C4-2B (cell line): ENCODE results near the gene TEX29.

Experiments
- H3K27ac ChIP-seq: fragments of 450-650 bp; 2 replicates; pipeline ENCODE4 v1.5.1; 2017
- CTCF ChIP-seq: fragments of 450-650 bp; conservative IDR thresholded peaks from 2 replicates; pipeline ENCODE4 v1.5.1; 2017; ENCODE audit warnings: mild to moderate bottlenecking
- ZFX ChIP-seq: fragments of 450-650 bp; IDR thresholded peaks from 2 replicates; pipeline ENCODE4 v1.6.1; 2017

Gene TEX29

GRCh38 chr13:111385183-111385857 is 64.9 kb downstream of the TEX29 start:
- TF ChIP-seq ZFX (no peak), CTCF (no peak)
- no peak overlapping the region for H3K27ac ChIP-seq

GRCh38 chr13:111387026-111387871 is 66.8 kb downstream of the TEX29 start:
- no peak overlapping the region for H3K27ac ChIP-seq
- TF ChIP-seq ZFX (no peak), CTCF (no peak)

GRCh38 chr13:111387945-111388600 is 67.6 kb downstream of the TEX29 start:
- H3K27ac ChIP-seq, result no peak overlapping the region
- TF ChIP-seq ZFX, result no peak
- no peak for TF ChIP-seq CTCF

- TF ChIP-seq ZFX, result no peak
- no peak overlapping the region for H3K27ac ChIP-seq
These were observed 68.5 kb downstream of the TEX29 start for GRCh38 chr13:111388851-111389500.

GRCh38 chr13:111389621-111390521 is 69.4 kb downstream of the TEX29 start:
- no peak for TF ChIP-seq ZFX
- no peak for TF ChIP-seq CTCF
- H3K27ac ChIP-seq, result no peak overlapping the region

GRCh38 chr13:111390522-111391270 is 70.3 kb downstream of the TEX29 start:
- TF ChIP-seq ZFX (no peak), CTCF (no peak)
- H3K27ac ChIP-seq, result no peak overlapping the region
